Embryonic facial prominence (tissue), 1 donor: ENCODE measurements around the gene SLC26A5.
"Not testable (repeated sequence)": the region's sequence is repeated elsewhere in the genome, so short reads cannot be mapped to it uniquely, and the experiment has no call there.

Source experiments
- DNase-seq: peaks from one replicate; pipeline ENCODE4 v3.0.0-alpha.2; 2016; ENCODE audit errors: extremely low spot score

Gene SLC26A5

DNA sequence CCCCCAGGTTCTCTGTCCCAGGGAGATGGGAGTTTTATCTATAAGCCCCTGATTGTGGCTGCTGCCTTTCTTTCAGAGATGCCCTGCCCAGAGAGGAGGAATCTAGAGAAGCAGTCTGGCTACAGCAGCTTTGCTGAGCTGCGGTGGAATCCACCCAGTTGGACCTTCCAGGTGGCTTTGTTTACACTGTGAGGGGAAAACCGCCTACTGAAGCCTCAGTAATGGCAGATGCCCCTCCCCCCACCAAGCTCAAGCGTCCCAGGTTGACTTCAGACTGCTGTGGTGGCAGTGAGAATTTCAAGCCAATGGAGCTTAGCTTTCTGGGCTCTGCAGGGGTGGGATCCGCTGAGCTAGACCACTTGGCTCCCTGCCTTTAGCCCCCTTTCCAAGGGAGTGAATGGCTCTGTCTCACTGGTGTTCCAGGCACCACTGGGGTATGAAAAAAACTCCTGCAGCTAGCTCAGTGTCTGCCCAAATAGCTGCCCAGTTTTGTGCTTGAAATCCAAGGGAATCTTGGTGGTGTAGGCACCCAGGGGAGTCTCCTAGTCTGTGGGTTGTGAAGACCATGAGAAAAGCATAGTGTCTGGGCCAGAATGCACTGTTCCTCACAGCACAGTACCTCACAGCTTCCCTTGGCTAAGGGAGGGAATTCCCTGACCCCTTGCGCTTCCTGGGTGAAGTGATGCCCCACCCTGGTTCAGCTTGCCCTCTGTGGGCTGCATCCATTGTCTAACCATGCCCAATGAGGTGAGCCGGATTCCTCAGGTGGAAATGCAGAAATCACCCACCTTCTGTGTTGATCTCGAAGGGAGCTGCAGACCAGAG, 40.0 kb downstream of the SLC26A5 start:
- DNase-seq: not testable (repeated sequence)

DNA sequence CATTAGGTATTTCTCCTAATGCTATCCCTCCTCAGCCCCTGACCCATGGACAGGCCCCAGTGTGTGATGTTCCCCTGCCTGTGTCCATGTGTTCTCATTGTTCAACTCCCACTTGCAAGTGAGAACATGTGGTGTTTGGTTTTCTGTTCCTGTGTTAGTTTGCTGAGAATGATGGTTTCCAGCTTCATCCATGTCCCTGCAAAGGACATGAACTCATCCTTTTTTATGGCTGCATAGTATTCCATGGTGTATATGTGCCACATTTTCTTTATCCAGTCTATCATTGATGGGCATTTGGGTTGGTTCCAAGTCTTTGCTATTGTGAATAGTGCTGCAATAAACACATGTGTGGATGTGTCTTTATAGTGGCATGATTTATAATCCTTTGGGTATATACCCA, 46.3 kb downstream of the SLC26A5 start:
- not testable (repeated sequence) for DNase-seq

DNA sequence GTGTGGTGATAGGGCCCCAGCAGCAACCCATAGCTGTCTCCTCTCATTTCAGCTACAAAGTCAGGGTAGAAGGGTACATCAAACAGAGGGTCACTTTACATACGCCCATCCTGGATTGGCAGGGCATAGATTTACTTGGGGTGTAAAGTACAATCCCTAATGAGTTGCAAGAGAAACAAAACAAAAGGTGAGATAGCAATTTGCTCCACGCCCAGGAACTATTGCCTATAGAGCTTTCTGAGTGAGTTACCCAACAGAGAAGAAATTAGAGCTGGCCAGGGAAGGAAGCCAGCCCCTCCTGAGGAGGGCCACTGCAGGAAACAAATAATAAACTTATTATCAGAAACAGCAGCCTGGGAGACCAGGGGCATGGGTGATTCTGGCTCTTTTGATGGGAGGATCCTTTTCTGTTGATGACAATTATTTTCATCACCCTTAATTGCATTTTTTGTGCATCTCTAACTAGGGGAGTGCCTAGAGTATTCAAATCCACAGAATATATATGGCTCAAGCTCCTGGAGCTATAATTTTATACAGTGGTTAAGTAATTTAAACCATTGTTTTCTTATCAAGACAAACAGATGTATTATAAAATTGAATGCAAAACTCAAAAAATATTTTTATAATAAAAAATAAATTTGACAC, 47.4 kb downstream of the SLC26A5 start:
- no peak for DNase-seq

DNA sequence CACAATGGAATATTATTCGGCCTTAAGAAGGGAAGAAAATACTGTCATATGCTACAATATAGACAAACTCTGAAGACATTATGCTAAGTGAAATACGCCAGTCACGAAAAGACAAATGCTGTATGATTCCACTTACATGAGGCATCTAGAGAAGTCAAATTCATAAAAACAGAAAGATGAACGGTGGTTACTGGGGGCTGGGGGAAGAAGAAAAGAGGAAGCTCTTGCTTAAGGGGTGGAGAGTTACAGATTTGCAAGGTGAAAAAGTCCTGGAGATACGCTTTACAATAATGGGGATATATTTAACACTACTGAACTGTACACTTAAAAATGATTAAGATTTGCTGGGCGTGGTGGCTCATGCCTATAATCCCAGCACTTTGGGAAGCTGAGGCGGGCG, 49.5 kb downstream of the SLC26A5 start:
- DNase-seq: no peak

DNA sequence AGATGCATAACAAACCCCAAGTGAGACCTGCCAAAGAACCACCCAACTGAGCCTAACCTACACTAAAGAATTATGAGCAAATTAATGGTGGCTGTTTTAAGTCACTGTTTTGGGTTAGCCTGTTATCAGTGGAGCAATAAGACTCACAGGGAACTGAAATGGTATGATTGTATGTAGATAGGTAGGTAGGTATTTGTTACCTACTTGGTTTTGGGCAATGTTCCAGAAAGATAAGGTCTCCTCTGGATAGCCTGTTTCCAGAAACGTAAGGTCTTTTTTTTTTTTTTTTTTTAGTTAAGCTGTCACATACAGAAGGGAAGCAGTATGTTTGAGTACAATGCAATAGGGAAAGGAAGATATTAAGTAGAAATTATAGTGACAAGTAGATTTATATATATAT, 50.9 kb downstream of the SLC26A5 start:
- no peak for DNase-seq

DNA sequence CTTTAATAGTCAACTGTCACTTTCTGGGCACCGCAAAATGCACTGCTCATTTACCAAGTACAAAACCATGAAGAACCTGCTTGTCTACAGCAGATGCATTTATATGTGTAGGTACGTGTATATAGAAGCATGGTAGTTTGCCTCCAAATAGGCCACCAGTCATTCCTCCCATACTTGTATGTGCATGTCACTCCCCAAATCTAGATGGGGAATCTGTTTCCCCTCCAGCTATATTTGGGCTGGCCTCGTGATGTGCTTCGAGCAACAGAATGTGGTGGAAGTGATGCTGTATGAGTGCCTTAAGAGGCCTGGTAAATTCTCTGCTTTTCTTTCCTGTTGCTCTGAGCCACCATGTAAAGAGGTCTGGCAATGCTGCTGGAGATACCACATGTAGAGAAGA, 51.4 kb downstream of the SLC26A5 start:
- DNase-seq: no peak

DNA sequence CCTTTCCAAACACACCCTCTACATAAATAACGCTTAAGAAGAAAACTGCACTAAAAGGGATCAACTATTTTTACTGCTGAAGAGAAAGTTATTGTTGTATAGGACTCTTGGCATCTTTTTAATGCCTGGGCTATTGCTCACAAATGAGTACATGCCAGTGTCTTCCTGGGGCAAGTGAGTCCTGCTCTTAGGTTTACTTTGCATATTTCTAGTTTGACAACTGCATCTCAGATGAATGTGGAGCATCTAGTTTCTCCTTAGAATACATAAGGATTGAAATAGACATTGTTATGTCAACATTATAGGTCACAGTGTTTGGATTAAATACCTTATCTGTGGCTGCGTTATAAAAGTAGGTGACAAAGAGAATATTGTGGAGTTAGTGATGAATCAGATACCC, 54.0 kb downstream of the SLC26A5 start:
- DNase-seq: no peak

DNA sequence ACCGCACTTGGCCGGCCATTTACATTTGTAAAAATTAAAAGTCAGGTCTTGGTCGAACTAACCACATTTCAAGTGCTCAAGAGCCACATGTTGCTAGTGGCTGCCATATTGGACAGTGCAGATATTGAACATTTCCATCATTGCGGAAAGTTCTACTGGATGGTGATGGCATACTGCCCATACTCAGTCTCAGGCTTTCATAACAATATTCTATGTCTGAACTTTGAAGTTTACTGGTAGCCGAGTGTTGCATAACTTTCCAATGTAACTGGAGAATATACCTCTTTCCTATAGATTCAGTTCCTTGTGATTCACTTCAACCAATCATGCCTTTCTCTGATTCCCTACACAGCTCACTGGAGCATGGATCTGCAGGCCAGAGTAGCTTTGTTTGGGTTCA, 54.9 kb downstream of the SLC26A5 start:
- no peak for DNase-seq

DNA sequence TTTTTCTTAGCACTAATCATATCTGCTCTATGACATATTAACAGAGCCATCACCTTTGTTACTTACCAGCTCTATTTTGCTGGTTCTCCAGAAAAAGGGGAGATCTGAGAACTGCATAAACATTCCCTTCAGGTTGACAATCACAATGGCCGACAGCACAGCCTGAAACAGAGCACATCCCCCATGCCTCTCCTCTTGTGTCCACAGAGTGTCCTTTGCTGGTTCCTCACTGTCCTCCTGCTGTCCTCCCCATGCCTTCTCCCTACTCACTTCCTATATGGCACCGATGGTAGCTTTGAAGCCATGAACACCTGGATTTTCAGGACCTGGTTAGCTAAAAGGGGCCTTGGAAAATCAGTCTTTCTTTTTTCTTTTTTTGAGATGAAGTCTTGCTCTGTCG, 56.7 kb downstream of the SLC26A5 start:
- no peak for DNase-seq

DNA sequence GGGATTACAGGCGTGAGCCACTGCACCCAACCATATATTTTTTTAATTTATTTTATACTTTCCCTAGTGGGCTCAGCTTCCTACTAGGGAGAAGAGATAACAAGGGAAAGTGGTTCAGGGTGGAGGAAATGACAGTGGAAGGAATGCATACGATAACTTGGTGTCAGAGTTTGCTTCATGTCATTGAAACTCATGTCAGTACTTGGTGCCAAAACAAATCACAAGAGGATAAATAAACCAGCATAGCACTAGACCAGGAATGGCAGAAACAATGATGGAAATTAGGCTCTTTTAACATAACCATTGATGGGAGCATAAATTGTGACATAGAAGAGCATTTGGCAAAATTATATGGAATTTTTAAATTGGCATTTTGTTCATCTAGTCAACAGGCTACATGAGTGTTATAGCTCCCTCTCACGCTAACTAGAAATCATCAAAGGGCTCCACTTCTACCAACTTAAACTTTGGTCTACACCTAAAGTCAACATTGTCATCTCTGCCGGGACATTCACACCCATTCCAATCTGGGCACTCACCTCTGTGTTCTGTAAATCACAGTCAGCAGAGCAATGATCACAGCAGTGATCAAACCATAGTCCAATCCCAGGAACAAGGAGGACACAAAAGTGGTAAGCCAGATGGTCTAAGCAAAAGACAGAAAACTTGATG, 57.4 kb downstream of the SLC26A5 start:
- DNase-seq: no peak

DNA sequence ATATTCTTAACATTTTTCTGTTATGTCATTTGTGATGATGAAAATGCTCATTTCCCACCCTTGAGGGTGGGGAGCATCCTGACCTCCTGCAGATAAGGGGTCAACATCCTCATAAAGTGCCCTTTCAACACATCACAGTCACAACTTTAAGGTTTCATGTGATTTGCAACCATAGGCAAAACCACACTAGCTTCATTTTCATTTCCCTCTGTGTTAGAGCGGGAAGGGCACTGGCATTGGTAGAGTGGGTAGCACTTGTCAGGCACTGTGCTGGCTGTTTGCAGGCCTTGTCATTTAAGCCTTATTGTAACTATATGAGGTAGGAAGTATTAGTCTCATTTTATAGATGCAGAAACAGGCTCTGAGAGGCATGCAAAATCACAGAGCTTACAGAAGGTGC, 58.8 kb downstream of the SLC26A5 start:
- no peak for DNase-seq

DNA sequence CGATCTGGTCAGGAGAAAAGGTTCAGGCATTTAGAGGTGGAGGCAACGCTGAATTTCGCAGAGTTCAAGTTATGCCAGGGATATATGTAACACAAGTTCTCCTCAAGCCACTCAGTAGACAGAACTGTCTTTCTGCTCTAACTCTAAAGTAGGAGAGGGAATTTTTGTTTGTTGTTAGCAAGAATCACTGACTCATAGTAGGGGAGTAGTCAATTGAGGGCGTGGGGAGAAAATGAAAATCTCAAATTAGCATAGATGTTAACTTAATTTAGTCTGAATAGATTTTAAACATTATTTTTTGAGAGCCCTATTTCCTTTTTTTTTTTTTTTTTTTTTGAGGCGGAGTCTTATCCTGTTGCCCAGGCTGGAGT, 64.0 kb downstream of the SLC26A5 start:
- no peak for DNase-seq

DNA sequence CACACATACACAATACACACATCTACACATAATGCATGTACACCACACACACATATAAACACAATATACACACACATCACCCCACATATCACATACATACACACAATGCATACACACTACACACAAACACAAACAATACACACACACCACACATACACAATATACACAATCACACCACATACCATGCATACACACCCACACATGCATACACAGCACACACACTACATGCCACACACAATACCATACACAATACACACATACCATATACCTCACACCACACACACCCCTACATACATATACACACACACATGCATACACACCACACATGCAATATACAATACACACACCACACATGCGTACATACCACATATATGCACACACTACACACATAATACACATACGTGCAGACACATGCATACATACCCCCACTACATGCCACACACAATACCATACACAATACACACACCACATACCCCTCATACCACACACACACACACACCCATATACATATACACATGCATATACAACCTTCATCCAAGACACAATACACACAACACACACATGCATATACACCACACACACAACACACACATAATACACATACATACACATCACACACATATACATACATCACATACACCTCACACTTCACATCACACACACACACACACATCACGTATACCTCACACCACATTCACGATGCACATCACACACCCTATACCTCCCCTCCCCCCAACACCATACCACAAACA, 64.6 kb downstream of the SLC26A5 start:
- DNase-seq: no peak

DNA sequence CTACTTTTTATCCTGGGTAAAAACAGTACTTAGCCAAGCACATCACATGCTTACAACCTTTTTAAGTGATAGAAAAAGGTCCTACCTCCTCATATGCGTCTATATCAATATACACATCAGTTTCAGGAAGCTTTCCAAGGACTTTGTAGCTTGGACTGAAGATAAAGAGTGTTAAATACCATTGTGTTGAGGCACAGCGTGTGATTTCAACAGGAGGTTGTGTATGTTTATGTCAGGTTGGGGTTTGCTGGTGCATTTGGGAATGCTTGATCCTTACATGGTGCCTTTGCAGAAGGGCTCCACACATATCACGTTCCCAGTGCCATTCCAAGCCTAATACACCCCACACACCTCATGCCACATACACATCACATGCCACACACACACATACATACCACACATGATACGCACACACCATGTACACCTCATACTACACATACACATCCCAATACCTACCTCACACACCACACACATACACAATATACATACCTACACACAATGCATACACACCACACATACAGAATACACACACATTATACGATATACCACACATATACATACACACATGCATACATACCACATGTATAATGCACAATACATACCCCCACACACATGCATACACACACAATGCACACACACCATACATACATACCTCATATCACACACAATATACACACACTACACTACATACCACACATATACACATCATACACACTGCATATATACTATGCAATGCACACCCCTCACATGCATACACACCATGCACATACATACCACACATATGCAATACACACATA, 65.4 kb downstream of the SLC26A5 start:
- DNase-seq: no peak

DNA sequence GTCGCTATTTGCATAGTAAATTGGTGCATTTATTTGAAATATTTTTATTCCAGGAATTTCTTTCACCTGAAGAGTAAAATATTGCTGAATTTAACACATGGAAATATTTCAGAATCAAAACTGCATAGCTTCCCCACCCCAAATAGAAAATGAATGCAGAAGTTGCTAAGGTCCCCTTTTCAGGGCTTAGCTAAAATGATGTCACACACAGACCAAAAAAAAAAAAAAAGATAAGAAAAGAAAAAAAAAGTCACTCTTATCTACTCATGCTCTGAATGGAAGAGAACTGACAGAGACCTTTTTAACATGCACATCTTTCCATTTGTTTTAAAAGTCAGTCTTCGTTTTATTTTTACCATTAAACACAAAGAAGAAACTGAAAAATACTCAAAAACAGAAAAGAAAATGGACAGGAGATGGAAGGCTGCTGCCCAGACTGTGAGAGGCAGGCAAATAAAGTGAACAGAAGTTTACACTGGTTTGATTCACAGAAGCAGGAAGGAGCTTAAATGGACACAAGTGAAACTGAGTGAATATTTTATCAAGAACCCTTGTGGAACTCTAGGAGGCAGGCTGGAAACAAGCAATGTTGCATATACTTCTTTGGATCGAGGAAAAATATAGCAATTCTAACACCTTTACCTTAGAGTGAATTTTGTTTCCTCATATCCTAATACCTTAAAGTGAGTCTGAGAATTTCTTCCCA, 66.6 kb downstream of the SLC26A5 start:
- no peak for DNase-seq

DNA sequence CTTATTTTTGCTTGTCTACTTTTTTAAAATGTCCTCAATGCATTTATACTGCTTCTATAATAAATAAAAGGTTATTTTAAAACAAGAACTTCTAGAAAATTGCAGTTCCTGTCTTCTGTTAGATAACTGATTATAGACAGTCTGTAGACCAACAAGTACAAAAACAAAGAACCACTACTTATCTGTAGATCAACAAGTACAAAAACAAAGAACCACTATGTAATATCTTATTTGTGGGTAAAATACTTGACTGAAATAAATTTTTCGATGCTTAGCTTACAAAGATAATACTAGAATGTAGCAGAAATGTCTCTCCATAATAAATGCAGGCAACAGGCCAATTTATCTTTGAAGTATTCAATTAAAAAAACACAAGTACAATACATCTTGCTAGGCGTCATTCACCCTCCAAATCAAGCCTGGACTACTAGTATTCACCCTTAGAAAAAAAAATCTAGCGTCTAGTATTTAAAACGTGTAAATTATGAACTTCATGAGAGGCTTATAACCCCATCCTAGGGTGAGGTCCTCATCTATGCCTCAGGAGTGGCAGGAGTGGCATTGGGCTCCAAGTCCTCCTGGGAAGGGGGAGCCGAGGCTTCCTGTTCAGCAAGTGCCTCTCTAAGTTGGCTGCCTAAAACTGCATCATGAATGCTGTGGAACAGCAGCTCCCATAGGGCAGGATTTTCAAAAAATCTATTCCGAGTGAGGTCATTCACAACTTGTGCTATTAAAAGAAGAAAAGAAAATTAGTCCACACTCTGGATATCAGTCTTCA, 72.0 kb downstream of the SLC26A5 start:
- DNase-seq: no peak

DNA sequence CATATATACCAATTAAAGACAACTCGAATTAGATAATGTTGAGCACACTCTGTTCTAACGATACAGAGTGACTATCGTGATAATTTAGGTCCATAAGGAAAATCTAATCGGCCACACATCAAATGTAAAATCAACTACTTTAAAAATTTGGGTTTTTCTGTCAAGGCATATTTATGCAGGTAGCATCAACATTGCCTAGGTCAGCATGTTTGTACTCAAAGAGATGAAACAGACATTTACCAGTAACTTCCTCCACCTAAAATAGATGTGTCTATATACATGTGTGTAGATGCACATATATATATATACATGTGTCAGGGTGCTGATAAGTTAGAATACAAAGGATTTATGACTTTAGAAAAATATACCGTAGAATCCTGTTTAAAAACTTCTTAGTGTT, 76.6 kb downstream of the SLC26A5 start:
- DNase-seq: no peak

DNA sequence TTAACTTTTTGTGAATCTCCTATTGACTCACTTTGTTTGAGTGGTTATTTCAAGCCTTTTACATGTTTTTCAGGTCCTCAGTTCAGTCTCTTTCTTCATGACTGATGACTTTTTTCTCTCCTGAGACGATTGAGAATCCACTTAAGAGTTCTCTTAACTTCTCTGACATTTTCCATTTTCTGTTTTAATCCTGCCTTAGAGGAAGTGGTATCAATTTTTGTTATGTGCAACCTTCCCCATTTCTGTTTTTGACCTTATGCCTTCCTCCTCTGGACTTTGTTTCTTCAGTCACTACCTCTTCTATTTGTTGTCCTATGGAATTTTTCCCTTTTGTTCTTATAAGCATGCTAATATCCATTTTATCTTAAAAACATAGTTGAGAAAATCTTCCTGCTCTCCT, 96.2 kb downstream of the SLC26A5 start:
- no peak for DNase-seq

DNA sequence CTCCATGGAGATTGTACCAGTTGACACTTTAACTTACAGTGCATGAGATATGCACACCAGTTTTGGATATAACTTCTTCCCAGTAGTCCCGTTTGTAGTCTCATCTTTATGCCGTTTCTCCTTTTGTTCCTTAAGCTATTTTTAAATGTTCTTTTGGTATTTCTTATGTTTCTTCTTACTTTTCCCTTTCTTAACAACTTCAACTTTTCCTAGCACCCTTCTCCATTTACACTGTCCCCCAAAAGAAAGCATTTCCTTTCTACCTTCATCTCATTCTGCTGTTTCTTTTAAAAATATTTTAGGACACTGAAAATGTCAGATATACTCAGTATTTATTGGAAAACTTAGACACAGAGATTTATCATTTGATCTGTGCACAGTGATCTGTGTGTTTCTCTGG, 97.0 kb downstream of the SLC26A5 start:
- DNase-seq: no peak

DNA sequence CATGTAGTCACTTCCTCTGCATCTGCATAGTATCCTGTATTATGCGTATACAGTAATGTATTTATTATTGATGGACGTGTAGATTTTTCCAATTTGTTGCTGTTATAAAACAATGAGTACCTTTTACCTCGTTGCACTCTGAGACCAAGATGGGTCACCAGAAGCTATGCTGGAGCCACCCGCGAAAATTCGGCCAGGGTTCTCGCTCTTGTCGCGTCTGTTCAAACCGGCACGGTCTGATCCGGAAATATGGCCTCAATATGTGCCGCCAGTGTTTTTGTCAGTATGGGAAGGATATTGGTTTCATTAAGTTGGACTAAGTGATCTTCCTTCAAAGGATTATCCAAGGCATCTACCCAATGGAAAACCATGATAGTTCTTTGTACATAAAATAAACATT, 97.6 kb downstream of the SLC26A5 start:
- DNase-seq: no peak
